ENCODE measurements around the gene ARRB2.
"Not testable (repeated sequence)": the region's sequence is repeated elsewhere in the genome, so short reads cannot be mapped to it uniquely, and the experiment has no call there.

Gene ARRB2

GRCh38 chr17:4709794-4710692 lies at the start of gene ARRB2:
ARRB2 (plus strand) TSS chr17:4710632; CDS start chr17:4710722, 90 bp downstream.
- peak; percentile 94 for DNase-seq

DNA sequence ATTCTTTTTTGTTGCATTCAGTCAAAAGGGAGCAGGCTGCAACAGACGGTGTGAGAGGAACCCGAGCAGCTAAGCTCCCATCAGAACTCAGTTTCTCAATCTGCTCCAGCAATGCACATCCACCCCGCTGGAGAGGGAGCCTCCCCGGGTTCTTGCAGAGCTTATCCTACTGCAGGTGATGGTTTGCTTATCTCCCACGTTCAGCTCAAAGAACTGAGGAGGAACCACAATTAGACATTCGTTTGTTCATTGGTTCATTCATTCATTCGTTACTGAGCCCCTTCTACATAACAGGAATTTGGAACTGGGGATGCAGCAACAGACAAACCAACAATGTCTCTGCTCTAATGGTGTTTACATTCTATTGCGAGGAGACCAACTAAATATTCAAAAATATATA lies 46.7 kb upstream of the ARRB2 start:
- DNase-seq = no peak

GRCh38 chr17:4664230-4664629 lies 46.2 kb upstream of the ARRB2 start:
- no peak for DNase-seq

DNA sequence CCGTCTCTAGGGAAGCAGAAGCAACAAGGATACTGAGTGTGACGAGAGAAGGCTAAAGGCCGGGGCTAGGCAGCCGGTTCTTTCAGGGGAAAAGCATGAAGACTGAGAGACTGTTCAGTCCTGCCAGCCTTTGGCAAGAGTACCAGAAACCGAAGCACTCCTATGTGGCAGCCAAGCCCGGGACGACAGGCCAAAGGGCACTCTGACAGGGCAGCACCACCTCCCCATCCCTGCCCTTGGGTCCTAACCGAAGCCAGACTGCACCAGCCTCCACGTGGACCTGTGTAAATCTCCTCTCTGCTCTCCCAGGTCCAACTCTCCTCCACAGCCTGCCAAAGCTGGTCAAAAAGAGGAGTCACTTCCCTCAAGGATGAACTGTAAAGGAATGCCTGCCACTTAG lies 45.4 kb upstream of the ARRB2 start:
- no peak for DNase-seq

- DNase-seq = no peak
Measured at GRCh38 chr17:4666296-4666695, 44.1 kb upstream of the ARRB2 start.

GRCh38 chr17:4667166-4667565 lies 43.3 kb upstream of the ARRB2 start:
- DNase-seq = no peak

DNA sequence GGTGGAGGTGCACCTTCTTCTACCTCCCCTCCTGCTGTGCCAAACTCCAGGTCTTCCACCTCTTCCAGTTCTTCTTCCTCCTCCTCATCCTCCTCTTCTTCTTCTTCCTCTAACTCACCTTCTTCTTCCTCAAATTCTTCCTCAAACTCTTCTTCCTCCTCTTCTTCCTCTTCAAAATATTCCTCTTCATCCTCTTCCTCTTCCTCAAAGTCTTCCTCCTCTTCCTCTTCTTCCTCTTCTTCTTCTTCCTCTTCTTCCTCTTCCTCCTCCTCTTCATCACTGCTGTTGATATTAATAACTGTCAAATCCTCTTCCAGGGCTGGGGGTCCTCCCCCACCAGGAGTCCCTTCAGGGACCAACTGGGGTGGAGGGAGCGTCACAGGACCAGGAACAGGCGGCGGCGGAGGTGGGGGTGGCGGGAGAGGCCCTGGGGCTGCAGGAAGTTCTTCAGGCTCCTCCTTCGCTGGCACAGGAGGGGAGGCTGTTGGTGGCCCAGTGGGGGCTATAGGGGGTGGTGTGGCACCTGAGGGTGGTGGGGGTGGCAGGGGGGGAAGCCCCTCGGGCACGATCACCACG lies 38.3 kb upstream of the ARRB2 start:
- DNase-seq = no peak

DNA sequence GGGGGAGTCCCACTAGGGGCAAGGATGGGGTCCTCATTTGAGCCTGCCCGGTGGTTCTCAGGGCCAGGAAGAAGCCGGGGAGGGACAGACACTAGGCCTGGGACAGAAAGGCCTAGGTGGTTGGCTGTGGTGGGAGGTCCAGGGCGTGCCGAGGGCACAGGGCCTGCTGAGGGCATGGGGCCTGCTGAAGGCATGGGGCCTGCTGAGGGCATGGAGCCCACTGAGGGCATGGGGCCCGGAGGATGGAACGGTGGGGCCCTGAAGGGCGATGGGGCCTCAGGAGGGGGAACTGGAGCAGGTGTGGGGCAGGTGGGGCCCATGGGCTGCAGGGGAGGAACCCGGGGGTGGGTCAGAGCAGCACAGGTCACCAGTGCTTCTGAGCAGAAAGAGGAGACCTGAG lies 37.7 kb upstream of the ARRB2 start:
- DNase-seq = no peak

- DNase-seq = no peak
Measured at GRCh38 chr17:4673169-4673568, 37.3 kb upstream of the ARRB2 start.

DNA sequence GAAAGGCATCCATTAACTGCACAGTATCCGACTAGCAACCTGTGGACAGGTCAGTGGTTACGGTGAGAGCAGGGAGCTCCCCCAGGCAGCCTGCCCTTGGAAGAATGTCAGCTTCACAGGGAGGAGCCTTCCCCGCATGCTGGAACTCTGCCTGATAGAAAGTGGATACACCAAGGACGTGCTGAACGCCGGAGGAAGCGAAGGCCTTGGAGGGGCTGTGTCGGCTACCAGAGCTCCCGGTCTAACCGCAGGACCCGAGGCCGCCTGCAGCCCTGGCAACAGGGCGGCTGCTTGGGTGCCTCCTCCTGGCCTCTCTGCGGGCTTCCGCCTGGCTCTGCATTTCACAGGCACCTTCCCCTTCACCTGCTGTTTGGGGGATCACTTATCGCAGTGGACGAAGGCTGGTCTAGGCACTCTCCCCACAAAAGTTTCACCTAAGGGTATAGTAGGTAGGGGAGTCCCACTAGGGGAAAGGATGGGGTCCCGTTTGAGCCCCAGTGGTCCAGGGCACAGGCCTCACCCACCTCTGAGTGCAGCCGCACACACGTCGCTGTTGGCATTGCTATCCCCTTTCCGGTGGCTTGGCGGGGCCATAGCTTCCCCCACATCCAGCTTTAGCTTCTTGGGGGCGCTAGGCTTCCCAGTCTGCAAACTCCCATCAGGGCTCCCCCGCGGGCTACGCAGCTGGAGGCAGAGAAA lies 36.3 kb upstream of the ARRB2 start:
- DNase-seq = no peak

- DNase-seq = no peak
Measured at GRCh38 chr17:4674685-4674998, 35.8 kb upstream of the ARRB2 start.

GRCh38 chr17:4675791-4676190 lies 34.6 kb upstream of the ARRB2 start:
- DNase-seq = no peak

GRCh38 chr17:4676791-4677190 lies 33.6 kb upstream of the ARRB2 start:
- DNase-seq = no peak

GRCh38 chr17:4678448-4679026 lies 31.9 kb upstream of the ARRB2 start:
- no peak for DNase-seq

DNA sequence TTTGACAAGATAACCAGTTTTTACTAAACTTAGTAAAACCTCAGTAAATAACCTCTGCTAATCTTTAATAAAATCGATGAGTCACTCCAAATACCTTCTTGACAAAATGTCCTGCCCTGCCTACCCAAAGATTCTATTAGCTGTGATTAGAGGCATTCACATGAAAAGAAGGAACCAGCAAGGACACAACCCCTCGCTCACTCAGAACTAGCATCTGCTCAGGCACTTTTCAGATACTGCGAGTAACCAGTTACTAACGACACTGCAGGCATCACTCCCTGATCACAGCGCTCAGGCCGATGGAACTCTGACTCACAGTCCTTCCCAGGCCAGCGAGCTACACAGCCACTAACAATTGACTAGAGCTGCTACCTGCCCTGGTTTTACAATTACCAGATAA lies 30.8 kb upstream of the ARRB2 start:
- no peak for DNase-seq

DNA sequence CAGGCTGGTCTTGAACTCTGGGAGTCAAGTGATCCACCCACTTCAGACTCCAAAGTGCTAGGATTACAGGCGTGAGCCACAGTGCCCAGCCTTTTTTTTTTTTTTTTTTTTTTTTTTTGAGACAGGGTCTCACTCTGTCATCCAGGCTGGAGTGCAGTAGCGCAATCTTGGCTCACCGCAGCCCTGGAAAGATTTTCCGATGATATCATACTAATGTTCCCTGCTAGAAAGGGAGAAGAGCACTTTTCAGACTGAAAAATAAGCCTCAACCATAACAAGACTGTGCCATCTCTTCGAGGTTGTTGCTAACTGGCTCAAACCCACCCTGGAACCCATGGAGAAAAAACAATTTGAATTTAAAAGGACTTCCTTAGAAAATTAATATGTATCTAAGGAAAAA lies 26.7 kb upstream of the ARRB2 start:
- not testable (repeated sequence) for DNase-seq

GRCh38 chr17:4689872-4690271 lies 20.6 kb upstream of the ARRB2 start:
- not testable (repeated sequence) for DNase-seq

- no peak for DNase-seq
Measured at GRCh38 chr17:4690745-4691144, 19.7 kb upstream of the ARRB2 start.

DNA sequence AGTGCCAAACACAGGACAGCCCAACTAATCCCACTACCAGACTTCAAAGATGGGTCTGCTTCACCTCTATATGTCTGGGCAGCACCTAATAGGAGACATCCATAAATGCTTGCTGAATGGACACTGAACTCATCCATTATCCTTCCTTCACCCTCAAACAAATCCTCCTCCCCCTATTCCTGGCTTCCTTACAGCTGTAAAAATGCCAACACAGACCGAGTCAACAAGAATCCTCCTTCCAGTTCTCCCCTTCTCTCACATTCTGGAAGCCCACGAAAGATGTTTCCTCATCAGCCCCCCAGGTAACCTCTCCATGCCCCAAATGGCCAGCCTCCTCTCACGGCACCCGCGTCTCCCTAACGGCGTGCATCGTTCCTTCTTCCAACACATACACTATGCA lies 18.7 kb upstream of the ARRB2 start:
- DNase-seq = no peak

- no peak for DNase-seq
Measured at GRCh38 chr17:4693416-4693815, 17.0 kb upstream of the ARRB2 start.

DNA sequence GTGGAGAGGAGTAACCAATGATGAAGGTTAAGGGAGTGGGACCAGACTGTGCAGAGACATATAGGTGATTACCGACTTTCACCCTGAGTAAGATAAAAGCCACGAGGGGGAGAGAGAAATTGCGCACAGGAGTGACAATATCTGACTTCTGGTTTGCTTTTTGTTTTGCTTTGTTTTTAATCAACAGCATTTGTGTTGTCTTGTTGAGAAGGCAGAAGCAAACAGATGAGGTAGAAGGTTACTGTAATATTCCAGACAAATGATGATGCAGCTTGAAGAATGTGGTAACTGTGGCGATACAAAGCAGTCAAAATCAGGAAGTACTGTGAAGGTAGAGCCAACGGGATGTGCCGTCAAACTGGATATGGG lies 14.0 kb upstream of the ARRB2 start:
- DNase-seq = no peak

GRCh38 chr17:4699401-4700056 lies 10.9 kb upstream of the ARRB2 start:
- DNase-seq = not testable (repeated sequence)

- no peak for DNase-seq
Measured at GRCh38 chr17:4701116-4701515, 9.3 kb upstream of the ARRB2 start.
